ENCODE data around the gene SDHD. TPM values are rescaled to one million over a fixed set of nuclear protein-coding genes. Genes with fewer than 3 reads are reported as not detected.

The SDHD gene
- total RNA-seq, 2 donors from 2014 or later = 215 to 252 TPM

- intact Hi-C loops (cut with DNase I, micrococcal nuclease) = no loop called here
- ATAC-seq = no peak
- no peak for DNase-seq
These were observed 9.5 kb downstream of the SDHD start for GRCh38 chr11:112096194-112096593.

DNA sequence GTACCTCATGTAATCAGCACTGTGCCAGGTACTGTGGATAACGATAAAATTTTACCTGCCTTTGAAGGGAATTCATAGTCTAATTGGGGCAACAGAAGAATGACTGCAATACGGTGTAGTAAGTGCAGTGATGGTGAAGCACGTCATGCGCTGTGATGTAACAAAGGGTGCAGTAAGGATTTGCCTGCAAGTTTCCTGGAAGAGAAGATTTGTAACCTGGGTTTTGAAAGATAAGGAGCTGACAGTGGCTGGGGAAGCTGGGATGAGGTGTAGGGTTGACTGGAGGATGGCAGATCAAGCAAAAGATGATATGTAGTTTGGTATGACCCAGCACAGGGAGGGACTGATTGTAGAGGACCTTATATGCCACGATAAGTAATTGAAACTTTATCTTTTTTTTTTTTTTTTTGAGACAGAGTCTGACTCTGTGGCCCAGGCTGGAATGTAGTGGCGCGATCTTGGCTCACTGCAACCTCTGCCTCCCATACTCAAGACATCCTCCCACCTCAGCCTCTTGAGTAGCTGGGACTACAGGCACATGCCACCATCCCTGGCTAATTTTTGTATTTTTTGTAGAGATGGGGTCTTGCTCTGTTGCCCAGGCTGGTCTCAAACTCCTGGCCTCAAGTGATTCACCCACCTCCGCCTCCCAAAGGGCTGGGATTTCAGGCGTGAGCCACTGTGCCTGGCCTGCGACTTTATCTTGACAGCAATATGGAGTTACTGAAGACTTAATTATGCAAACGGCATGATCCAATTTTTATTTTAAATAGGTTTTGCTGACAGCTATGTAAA lies 11.3 kb downstream of the SDHD start:
- ATAC-seq (no peak), DNase-seq (no peak)
- intact Hi-C loops (cut with DNase I, micrococcal nuclease) = no loop called here

DNA sequence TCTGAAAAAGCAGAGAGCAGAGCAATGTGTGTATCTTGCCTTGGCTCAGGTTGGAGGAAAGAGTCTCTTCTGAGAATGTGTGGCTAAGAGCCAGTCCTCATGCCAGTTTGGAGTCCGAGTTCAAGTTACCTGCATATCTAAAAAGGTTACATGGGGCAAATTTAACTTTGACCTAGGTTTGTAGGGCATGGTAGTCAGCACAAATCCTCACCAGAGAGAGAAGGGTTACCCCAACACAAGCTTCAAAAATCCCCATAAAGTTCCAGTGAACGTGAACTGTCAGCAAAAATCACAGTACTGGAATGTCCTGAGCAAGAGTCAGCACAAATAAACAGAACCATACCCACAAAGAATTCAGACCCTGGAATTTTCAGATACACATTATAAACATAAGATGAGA lies 13.8 kb downstream of the SDHD start:
- intact Hi-C loops (cut with DNase I, micrococcal nuclease) = no loop called here
- DNase-seq = no peak
- no peak for ATAC-seq

DNA sequence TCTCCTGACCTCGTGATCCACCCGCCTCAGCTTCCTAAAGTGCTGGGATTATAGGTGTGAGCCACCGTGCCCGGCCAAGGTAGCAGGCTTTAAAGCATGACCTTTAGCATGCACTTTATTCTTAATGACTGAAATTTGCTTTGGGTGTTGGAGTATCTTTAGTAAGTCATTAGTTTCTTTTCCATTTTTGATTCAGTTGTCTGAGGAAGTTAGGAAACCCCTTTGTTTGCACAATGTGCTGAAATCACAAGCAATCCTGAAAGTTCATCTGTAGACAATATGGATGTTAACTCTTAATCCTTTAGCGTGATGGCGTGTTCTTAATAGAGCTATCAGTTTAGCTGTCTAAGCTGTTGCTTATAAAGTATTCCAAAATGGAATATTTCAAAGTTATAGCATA lies 16.8 kb downstream of the SDHD start:
- no peak for DNase-seq
- intact Hi-C loops (cut with DNase I, micrococcal nuclease) = no loop called here
- ATAC-seq = no peak

DNA sequence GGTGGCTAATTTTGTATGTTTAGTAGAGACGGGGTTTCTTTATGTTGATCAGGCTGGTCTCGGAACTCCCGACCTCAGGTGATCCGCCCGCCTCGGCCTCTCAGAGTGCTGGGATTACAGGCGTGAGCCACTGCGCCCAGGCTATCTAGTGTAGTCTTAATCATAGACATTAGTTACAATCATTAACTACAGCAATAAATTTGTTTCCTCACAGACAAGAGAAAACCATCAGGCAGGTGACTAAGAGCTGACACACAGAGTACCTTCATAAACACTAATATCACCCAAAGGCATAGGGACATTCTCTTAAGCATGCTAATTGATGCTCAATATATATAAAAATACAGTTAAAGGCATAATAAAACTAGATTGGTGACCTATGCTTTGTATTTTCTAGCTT lies 19.4 kb downstream of the SDHD start:
- intact Hi-C loops (cut with DNase I, micrococcal nuclease) = no loop called here
- ATAC-seq = no peak
- no peak for DNase-seq

- peak; percentile 85 for ATAC-seq
- intact Hi-C loops (cut with DNase I, micrococcal nuclease) = loop anchor here in 1 of 2 donors (5.0 to 10.0 kb wide), 2 partner anchors 64 to 161 kb away; partner anchors contain the start of gene BCO2
- no peak for DNase-seq
These were observed 27.1 kb downstream of the SDHD start for GRCh38 chr11:112113539-112114457.

- no peak for DNase-seq
- intact Hi-C loops (cut with DNase I, micrococcal nuclease) = loop anchor here in 1 of 2 donors (5.0 to 10.0 kb wide), 2 partner anchors 63 to 160 kb away; partner anchors contain the start of gene BCO2
- ATAC-seq = no peak
These were observed 27.8 kb downstream of the SDHD start for GRCh38 chr11:112114460-112114859.

DNA sequence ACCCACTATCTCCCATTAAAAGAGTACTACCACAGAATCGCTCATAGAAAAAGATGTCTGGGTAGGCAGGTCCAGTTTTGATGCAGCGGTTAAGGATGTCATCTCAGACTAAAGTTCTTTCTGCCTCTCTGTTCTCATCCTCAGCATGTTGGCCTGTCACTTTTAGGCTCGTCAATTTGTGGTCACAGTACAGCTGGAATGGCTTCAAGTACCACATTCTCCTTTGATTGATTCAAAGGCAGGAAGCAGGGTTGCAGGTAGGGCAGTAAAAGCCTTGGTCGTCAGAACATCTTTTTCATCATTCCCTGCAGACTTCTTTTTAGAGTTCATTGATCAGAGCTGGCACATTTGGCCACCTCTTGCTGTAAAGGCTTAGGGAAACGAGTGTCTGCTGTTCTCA lies 28.7 kb downstream of the SDHD start:
- no peak for ATAC-seq
- intact Hi-C loops (cut with DNase I, micrococcal nuclease) = loop anchor here in 1 of 2 donors (10.0 kb wide), 1 partner anchor 159 kb away; no protein-coding TSS in a partner anchor
- DNase-seq = no peak

- DNase-seq (no peak), ATAC-seq (no peak)
- intact Hi-C loops (cut with DNase I, micrococcal nuclease) = loop anchor here in 1 of 2 donors (10.0 kb wide), 1 partner anchor 157 kb away; no protein-coding TSS in a partner anchor
These were observed 31.5 kb downstream of the SDHD start for GRCh38 chr11:112118176-112118575.

- intact Hi-C loops (cut with DNase I, micrococcal nuclease) = no loop called here
- no peak for ATAC-seq
- DNase-seq = no peak
These were observed 35.4 kb downstream of the SDHD start for GRCh38 chr11:112121981-112122615.

DNA sequence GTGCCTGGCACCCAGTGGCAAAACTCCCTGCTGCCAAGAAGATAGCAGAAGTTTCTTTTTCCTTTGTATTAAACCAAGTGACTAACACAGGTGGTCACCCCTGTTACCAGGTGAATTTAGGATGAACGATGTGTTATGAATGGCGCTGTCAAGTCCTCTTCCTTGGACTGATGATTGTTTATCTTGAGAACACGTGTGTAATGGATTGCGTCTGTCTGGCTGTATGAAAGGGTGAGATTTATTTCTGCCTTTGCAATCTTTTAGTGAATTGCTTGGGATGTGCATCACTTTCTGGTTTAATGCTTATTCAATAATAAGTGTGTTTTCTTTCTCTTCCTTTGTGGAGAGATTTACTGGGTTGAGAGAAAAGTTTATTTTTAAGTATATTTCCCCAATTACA lies 36.5 kb downstream of the SDHD start:
- ATAC-seq = no peak
- DNase-seq = no peak
- intact Hi-C loops (cut with DNase I, micrococcal nuclease) = no loop called here

DNA sequence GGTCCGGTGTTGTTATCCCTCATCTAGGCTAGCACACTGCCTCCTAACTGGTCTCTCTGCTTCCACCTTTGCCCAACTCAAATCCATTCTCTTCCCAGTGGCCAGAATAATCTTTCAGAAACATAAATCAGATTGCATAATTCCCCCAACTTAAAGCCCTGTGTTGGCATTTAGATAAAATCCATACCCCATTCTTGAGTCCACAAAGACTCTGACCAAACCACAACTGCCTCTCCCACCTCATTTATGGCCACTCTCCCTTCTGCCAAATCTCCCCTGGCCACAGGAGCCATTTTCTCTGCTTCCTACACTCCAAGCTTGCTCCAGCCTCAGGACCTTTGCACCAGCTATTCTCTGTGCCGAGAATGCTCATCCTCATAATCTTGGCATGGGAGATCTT lies 40.4 kb downstream of the SDHD start:
- DNase-seq = no peak
- no peak for ATAC-seq
- intact Hi-C loops (cut with DNase I, micrococcal nuclease) = no loop called here

DNA sequence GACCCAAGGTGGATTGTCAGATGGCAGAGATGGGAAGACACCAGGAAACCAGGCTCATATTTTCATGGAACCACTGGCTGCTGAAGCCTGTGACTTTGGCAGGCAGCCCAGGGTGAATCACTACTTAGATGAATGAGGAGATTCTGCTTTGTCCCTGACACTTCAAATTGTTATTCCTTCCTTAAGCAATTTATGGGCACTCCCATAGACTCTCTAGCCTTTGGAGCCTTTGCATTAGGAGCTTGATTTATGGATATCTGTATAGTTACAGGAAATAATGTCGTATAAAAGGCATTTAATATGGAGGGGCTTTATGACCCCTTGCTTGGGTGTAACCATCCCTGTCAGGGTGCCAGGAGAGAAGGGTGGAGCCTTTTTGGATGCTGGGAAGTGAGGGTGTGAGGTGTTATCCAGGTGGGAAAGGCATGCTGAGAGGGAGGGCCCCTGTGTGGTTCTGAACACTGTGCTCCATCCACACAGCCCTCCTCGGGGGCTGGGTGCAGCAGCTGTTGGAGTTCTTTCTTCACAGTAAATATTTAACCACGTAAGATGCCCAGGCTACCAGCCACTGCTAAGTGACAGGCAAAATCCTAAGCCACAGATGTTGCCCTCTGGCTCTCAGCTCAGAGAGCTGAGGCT lies 41.9 kb downstream of the SDHD start:
- ATAC-seq (peak; percentile 72), DNase-seq (peak; percentile 89 to 92)
- intact Hi-C loops (cut with DNase I, micrococcal nuclease) = no loop called here

DNA sequence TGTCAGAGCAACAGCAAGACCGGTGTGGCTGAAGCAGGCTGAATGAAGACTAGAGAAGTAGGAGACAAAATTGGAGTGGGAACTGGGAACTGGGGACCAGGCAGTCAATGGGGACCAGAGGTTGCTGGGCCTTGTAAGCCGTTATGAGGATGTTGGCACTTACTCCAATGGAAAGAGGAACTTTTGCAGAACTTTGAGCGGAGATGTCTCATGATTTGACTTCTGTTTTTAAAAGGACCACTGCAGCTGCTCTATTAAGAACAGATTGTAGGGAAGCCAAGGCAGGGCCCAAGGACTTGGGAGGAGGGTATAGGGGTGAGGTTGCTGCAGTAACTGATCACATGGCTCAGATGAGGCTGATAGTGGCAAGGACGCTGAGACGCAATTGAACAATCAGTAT lies 43.0 kb downstream of the SDHD start:
- intact Hi-C loops (cut with DNase I, micrococcal nuclease) = no loop called here
- no peak for ATAC-seq
- DNase-seq = peak in 1 of 2 donors; percentile 36

DNA sequence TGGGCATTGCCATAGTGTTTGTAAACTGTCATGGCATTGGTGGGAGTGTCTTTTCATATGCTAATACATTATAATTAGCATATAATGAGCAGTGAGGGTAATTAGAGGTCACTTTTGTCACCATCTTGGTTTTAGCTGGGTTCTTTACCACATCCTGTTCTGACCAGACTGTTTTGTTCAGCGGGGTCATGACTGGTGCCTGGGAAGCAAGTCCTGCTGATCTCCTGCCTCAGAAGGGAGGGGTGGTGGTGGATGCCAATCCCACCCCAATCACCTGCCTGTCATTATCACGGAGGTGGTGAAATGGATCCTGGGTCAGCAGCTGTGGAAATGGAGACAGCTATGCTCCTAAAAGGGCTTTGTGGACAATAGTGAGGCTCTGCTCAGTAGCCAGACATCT lies 46.1 kb downstream of the SDHD start:
- intact Hi-C loops (cut with DNase I, micrococcal nuclease) = no loop called here
- DNase-seq (no peak), ATAC-seq (no peak)

GRCh38 chr11:112134473-112134872 lies 47.8 kb downstream of the SDHD start:
- peak; percentile 68 for ATAC-seq
- no peak for DNase-seq
- intact Hi-C loops (cut with DNase I, micrococcal nuclease) = no loop called here

DNA sequence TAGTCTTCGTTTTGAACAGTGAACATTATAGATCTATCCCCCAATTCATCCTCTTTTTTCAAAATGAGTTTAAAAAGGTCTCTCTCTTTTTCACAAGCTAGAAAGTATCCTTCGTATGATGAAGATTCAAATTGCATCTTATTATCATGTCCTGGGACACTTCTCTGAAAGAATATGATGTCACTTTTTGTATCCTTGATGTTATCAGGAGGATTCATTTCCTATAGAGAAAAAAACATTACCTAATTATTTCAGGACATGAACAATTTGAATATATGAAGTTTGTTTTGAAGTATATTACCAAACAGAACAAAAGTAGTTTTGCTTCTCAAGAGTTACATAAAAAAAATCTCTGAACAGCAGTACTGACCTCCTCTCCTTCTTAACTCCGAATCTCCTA lies 56.9 kb downstream of the SDHD start:
- intact Hi-C loops (cut with DNase I, micrococcal nuclease) = no loop called here
- ATAC-seq = no peak
- no peak for DNase-seq
